HEK293T (cell line): Measurements from ENCODE around the gene OVOL1.
"Not testable (repeated sequence)": the region's sequence is repeated elsewhere in the genome, so short reads cannot be mapped to it uniquely, and the experiment has no call there.

Source experiments
- CTCF ChIA-PET: fragments of 350-600 bp; formaldehyde crosslinking; extraction: SDS; loops from one replicate; lab custom pipeline; 2021; ENCODE audit warnings: antibody characterized with exemption, inconsistent platforms; lab: Yijun Ruan, JAX
- POLR2A ChIA-PET: fragments of 350-600 bp; formaldehyde crosslinking; extraction: SDS; loops from one replicate; lab custom pipeline; 2020; ENCODE audit warnings: antibody characterized with exemption, inconsistent platforms; lab: Yijun Ruan, JAX
- DNase-seq: peaks from one replicate; pipeline ENCODE4 v3.0.0; 2012; ENCODE audit warnings: mixed read lengths; ENCODE audit errors: extremely low spot score
- ARNT ChIP-seq: fragments of 450-650 bp; IDR thresholded peaks from 2 replicates; pipeline ENCODE4 v1.6.1; 2017; ENCODE audit warnings: mild to moderate bottlenecking
- BHLHE40 ChIP-seq: fragments of 450-650 bp; IDR thresholded peaks from 2 replicates; pipeline ENCODE4 v1.6.1; 2016; ENCODE audit warnings: mild to moderate bottlenecking, moderate library complexity, borderline replicate concordance
- CTBP1 ChIP-seq: fragments of 450-650 bp; IDR thresholded peaks from 2 replicates; pipeline ENCODE4 v1.6.1; 2016; ENCODE audit warnings: borderline replicate concordance
- ELF4 ChIP-seq: fragments of 450-650 bp; IDR thresholded peaks from 2 replicates; pipeline ENCODE4 v1.6.1; 2017; ENCODE audit warnings: antibody characterized with exemption
- FOXA1 ChIP-seq: fragments of 450-650 bp; IDR thresholded peaks from 2 replicates; pipeline ENCODE4 v1.6.1; 2016; ENCODE audit warnings: mild to moderate bottlenecking
- FOXK2 ChIP-seq: fragments of 450-650 bp; IDR thresholded peaks from 2 replicates; pipeline ENCODE4 v1.6.1; 2016; ENCODE audit warnings: mild to moderate bottlenecking
- FOXM1 ChIP-seq: fragments of 450-650 bp; IDR thresholded peaks from 2 replicates; pipeline ENCODE4 v1.6.1; 2017; ENCODE audit warnings: mild to moderate bottlenecking, borderline replicate concordance
- HDGF ChIP-seq: fragments of 450-650 bp; IDR thresholded peaks from 2 replicates; pipeline ENCODE4 v1.6.1; 2017; ENCODE audit warnings: antibody characterized with exemption, borderline replicate concordance
- L3MBTL2 ChIP-seq: fragments of 450-650 bp; conservative IDR thresholded peaks from 2 replicates; pipeline ENCODE4 v1.6.1; 2016; ENCODE audit warnings: mild to moderate bottlenecking
- LEF1 ChIP-seq: fragments of 450-650 bp; IDR thresholded peaks from 2 replicates; pipeline ENCODE4 v1.6.1; 2017; ENCODE audit warnings: mild to moderate bottlenecking, borderline replicate concordance
- NFRKB ChIP-seq: fragments of 450-650 bp; IDR thresholded peaks from 2 replicates; pipeline ENCODE4 v1.6.1; 2016; ENCODE audit warnings: mild to moderate bottlenecking, moderate library complexity
- PKNOX1 ChIP-seq: fragments of 450-650 bp; IDR thresholded peaks from 2 replicates; pipeline ENCODE4 v1.6.1; 2016
- SP1 ChIP-seq: fragments of 450-650 bp; IDR thresholded peaks from 2 replicates; pipeline ENCODE4 v1.6.1; 2017
- SUZ12 ChIP-seq: fragments of 450-650 bp; IDR thresholded peaks from 2 replicates; pipeline ENCODE4 v1.6.1; 2016; ENCODE audit warnings: mild to moderate bottlenecking
- TARDBP ChIP-seq: fragments of 450-650 bp; IDR thresholded peaks from 2 replicates; pipeline ENCODE4 v1.6.1; 2016
- ZNF384 ChIP-seq: fragments of 450-650 bp; IDR thresholded peaks from 2 replicates; pipeline ENCODE4 v1.6.1; 2016

OVOL1 gene

GRCh38 chr11:65822776-65823528 is 36.1 kb downstream of the OVOL1 start:
- no peak for TF ChIP-seq NFRKB
- TF ChIP-seq FOXM1 = no peak
- TF ChIP-seq FOXK2 = no peak
- no peak for TF ChIP-seq ELF4
- no peak for TF ChIP-seq FOXA1
- TF ChIP-seq SUZ12 = no peak
- no peak for TF ChIP-seq LEF1
- no peak for TF ChIP-seq L3MBTL2
- no peak for TF ChIP-seq SP1
- no peak for TF ChIP-seq CTBP1
- no peak for TF ChIP-seq ARNT
- TF ChIP-seq ZNF384 = no peak
- no peak for TF ChIP-seq BHLHE40
- TF ChIP-seq PKNOX1 = no peak
- no peak for TF ChIP-seq TARDBP
- no peak for TF ChIP-seq HDGF
- no peak for DNase-seq
- ChIA-PET CTCF (interaction anchor here (0.7 kb wide), 2 partner anchors 11 to 205 kb away, joined by 3 to 5 read pairs; partner anchors contain the start of gene SNX32), POLR2A (interaction anchor here (1.1 kb wide), 1 partner anchor 103 kb away, joined by 3 read pairs; no protein-coding TSS in a partner anchor)

- TF ChIP-seq PKNOX1 (no peak), SP1 (no peak), NFRKB (no peak), BHLHE40 (no peak), ZNF384 (no peak)
- CTCF ChIA-PET = interaction anchor here (0.8 to 1.6 kb wide), 4 partner anchors 8 to 161 kb away, joined by 3 to 5 read pairs (median 3); no protein-coding TSS in a partner anchor
- no peak for DNase-seq
- POLR2A ChIA-PET = interaction anchor here (0.9 to 1.3 kb wide), 6 partner anchors 31 to 164 kb away, joined by 3 to 8 read pairs (median 4); partner anchors contain the start of genes KAT5, MUS81 and RELA
Observed at GRCh38 chr11:65826984-65827735, 40.3 kb downstream of the OVOL1 start.

GRCh38 chr11:65829459-65829858 is 42.6 kb downstream of the OVOL1 start:
- DNase-seq = no peak
- CTCF ChIA-PET = interaction anchor here (0.7 to 1.4 kb wide), 4 partner anchors 22 to 249 kb away, joined by 3 to 12 read pairs (median 4); partner anchors contain the start of gene KAT5
- TF ChIP-seq NFRKB (no peak), FOXM1 (no peak), CTBP1 (no peak), FOXA1 (no peak), LEF1 (no peak), ARNT (no peak)
- POLR2A ChIA-PET = no interaction called here

- POLR2A ChIA-PET = interaction anchor here (1.0 to 1.7 kb wide), 3 partner anchors 26 to 121 kb away, joined by 3 to 4 read pairs (median 3); partner anchors contain the start of genes CCDC85B and CFL1
- not testable (repeated sequence) for DNase-seq
- CTCF ChIA-PET = interaction anchor here (1.0 kb wide), 1 partner anchor 121 kb away, joined by 3 read pairs; no protein-coding TSS in a partner anchor
Observed at GRCh38 chr11:65832231-65832630, 45.4 kb downstream of the OVOL1 start.

GRCh38 chr11:65833297-65834030 is 46.6 kb downstream of the OVOL1 start, which contains the start of gene SNX32:
Gene SNX32, plus strand, starts transcription at chr11:65833963. Its CDS starts 103 bp downstream, at chr11:65834066.
- DNase-seq = peak; percentile 98
- POLR2A ChIA-PET = interaction anchor here (1.4 to 1.7 kb wide), 3 partner anchors 25 to 121 kb away, joined by 3 to 4 read pairs (median 3); partner anchors contain the start of genes CFL1 and FIBP
- CTCF ChIA-PET = interaction anchor here (0.5 kb wide), 1 partner anchor 11 kb away, joined by 5 read pairs; no protein-coding TSS in a partner anchor
- TF ChIP-seq CTBP1 (no peak), FOXA1 (no peak), L3MBTL2 (peak; percentile 81), SP1 (peak; percentile 70; the same call in 1 of the 2 replicates), ZNF384 (no peak), FOXK2 (no peak), ELF4 (no peak), LEF1 (no peak), PKNOX1 (peak; percentile 99), TARDBP (no peak), HDGF (no peak), SUZ12 (no peak), BHLHE40 (no peak)
